ENCODE data around the gene CAPZB. TPM values are rescaled to one million over a fixed set of nuclear protein-coding genes. Genes with fewer than 3 reads are reported as not detected.

The CAPZB gene
- total and polyA plus RNA-seq, 2 donors = 136 to 255 TPM

- Histone ChIP-seq H3K9me3 (ENCODE audit: control insufficient read depth in 2 of 2, insufficient read depth in 1 of 2, low read length in 1 of 2) (peaks cover 0 to 4% of the 10 kb centered on the region in 2 donors), H3K4me3 (ENCODE audit: low read length in 2 of 2) (no peak overlapping the region), H3K27ac (ENCODE audit: low read depth in 1 of 2, low read length in 1 of 2) (no peak overlapping the region), H3K27me3 (ENCODE audit: control insufficient read depth in 2 of 2, insufficient read depth in 1 of 2, low read length in 1 of 2) (no peaks in the 10 kb centered on the region), H3K4me1 (ENCODE audit: control insufficient read depth in 2 of 2, insufficient read depth in 2 of 2, low read length in 2 of 2) (no peaks in the 10 kb centered on the region), H3K36me3 (ENCODE audit: control insufficient read depth in 2 of 2, insufficient read depth in 2 of 2, low read length in 1 of 2) (peaks cover 4 to 12% of the 10 kb centered on the region in 2 donors)
- DNase-seq (ENCODE audit: low read depth in 6 of 9, low spot score in 9 of 9) = no peak
- 92% methylated on average over 19 of the region's 19 CpGs for WGBS
These were observed 159.9 kb downstream of the CAPZB start for GRCh38 chr1:19325368-19325957.

- WGBS = 97% methylated on average over 9 of the region's 9 CpGs
- no peak for DNase-seq (ENCODE audit: low read depth in 6 of 9, low spot score in 9 of 9)
- H3K27ac ChIP-seq (ENCODE audit: low read depth in 1 of 2, low read length in 1 of 2) = no peak overlapping the region
- peaks cover 4 to 12% of the 10 kb centered on the region in 2 donors for H3K36me3 ChIP-seq (ENCODE audit: control insufficient read depth in 2 of 2, insufficient read depth in 2 of 2, low read length in 1 of 2)
- H3K27me3 ChIP-seq (ENCODE audit: control insufficient read depth in 2 of 2, insufficient read depth in 1 of 2, low read length in 1 of 2) = no peaks in the 10 kb centered on the region
- H3K4me1 ChIP-seq (ENCODE audit: control insufficient read depth in 2 of 2, insufficient read depth in 2 of 2, low read length in 2 of 2) = no peaks in the 10 kb centered on the region
- H3K4me3 ChIP-seq (ENCODE audit: low read length in 2 of 2) = no peak overlapping the region
- H3K9me3 ChIP-seq (ENCODE audit: control insufficient read depth in 2 of 2, insufficient read depth in 1 of 2, low read length in 1 of 2) = peaks cover 0 to 4% of the 10 kb centered on the region in 2 donors
These were observed 160.7 kb downstream of the CAPZB start for GRCh38 chr1:19324665-19324990.

GRCh38 chr1:19323987-19324664, 161.2 kb downstream of the CAPZB start:
- Histone ChIP-seq H3K4me3 (ENCODE audit: low read length in 2 of 2) (no peak overlapping the region), H3K9me3 (ENCODE audit: control insufficient read depth in 2 of 2, insufficient read depth in 1 of 2, low read length in 1 of 2) (peaks cover 0 to 4% of the 10 kb centered on the region in 2 donors), H3K27me3 (ENCODE audit: control insufficient read depth in 2 of 2, insufficient read depth in 1 of 2, low read length in 1 of 2) (no peaks in the 10 kb centered on the region), H3K27ac (ENCODE audit: low read depth in 1 of 2, low read length in 1 of 2) (no peak overlapping the region), H3K36me3 (ENCODE audit: control insufficient read depth in 2 of 2, insufficient read depth in 2 of 2, low read length in 1 of 2) (peaks cover 4 to 12% of the 10 kb centered on the region in 2 donors), H3K4me1 (ENCODE audit: control insufficient read depth in 2 of 2, insufficient read depth in 2 of 2, low read length in 2 of 2) (no peaks in the 10 kb centered on the region)
- no peak for DNase-seq (ENCODE audit: low read depth in 6 of 9, low spot score in 9 of 9)
- 93% methylated on average over 23 of the region's 23 CpGs for WGBS

- WGBS = 82% methylated on average over 10 of the region's 10 CpGs
- H3K27me3 ChIP-seq (ENCODE audit: control insufficient read depth in 2 of 2, insufficient read depth in 1 of 2, low read length in 1 of 2) = no peaks in the 10 kb centered on the region
- H3K4me1 ChIP-seq (ENCODE audit: control insufficient read depth in 2 of 2, insufficient read depth in 2 of 2, low read length in 2 of 2) = no peaks in the 10 kb centered on the region
- H3K4me3 ChIP-seq (ENCODE audit: low read length in 2 of 2) = no peak overlapping the region
- H3K27ac ChIP-seq (ENCODE audit: low read depth in 1 of 2, low read length in 1 of 2) = no peak overlapping the region
- peaks cover 4 to 10% of the 10 kb centered on the region in 2 donors for H3K36me3 ChIP-seq (ENCODE audit: control insufficient read depth in 2 of 2, insufficient read depth in 2 of 2, low read length in 1 of 2)
- no peak for DNase-seq (ENCODE audit: low read depth in 6 of 9, low spot score in 9 of 9)
- peaks cover 0 to 4% of the 10 kb centered on the region in 2 donors for H3K9me3 ChIP-seq (ENCODE audit: control insufficient read depth in 2 of 2, insufficient read depth in 1 of 2, low read length in 1 of 2)
These were observed 162.9 kb downstream of the CAPZB start for GRCh38 chr1:19322481-19322880.

- Histone ChIP-seq H3K36me3 (ENCODE audit: control insufficient read depth in 2 of 2, insufficient read depth in 2 of 2, low read length in 1 of 2) (peaks cover 4 to 10% of the 10 kb centered on the region in 2 donors), H3K4me1 (ENCODE audit: control insufficient read depth in 2 of 2, insufficient read depth in 2 of 2, low read length in 2 of 2) (no peaks in the 10 kb centered on the region), H3K27me3 (ENCODE audit: control insufficient read depth in 2 of 2, insufficient read depth in 1 of 2, low read length in 1 of 2) (no peaks in the 10 kb centered on the region), H3K4me3 (ENCODE audit: low read length in 2 of 2) (no peak overlapping the region), H3K9me3 (ENCODE audit: control insufficient read depth in 2 of 2, insufficient read depth in 1 of 2, low read length in 1 of 2) (peaks cover 0 to 4% of the 10 kb centered on the region in 2 donors), H3K27ac (ENCODE audit: low read depth in 1 of 2, low read length in 1 of 2) (no peak overlapping the region)
- 97% methylated on average over 3 of the region's 3 CpGs for WGBS
- DNase-seq (ENCODE audit: low read depth in 6 of 9, low spot score in 9 of 9) = no peak
These were observed 164.3 kb downstream of the CAPZB start for GRCh38 chr1:19321071-19321470.

- Histone ChIP-seq H3K27me3 (ENCODE audit: control insufficient read depth in 2 of 2, insufficient read depth in 1 of 2, low read length in 1 of 2) (no peaks in the 10 kb centered on the region), H3K27ac (ENCODE audit: low read depth in 1 of 2, low read length in 1 of 2) (no peak overlapping the region), H3K9me3 (ENCODE audit: control insufficient read depth in 2 of 2, insufficient read depth in 1 of 2, low read length in 1 of 2) (peaks cover 0 to 4% of the 10 kb centered on the region in 2 donors), H3K4me1 (ENCODE audit: control insufficient read depth in 2 of 2, insufficient read depth in 2 of 2, low read length in 2 of 2) (peaks cover 0 to 4% of the 10 kb centered on the region in 2 donors), H3K36me3 (ENCODE audit: control insufficient read depth in 2 of 2, insufficient read depth in 2 of 2, low read length in 1 of 2) (peaks cover 0 to 5% of the 10 kb centered on the region in 2 donors), H3K4me3 (ENCODE audit: low read length in 2 of 2) (no peak overlapping the region)
- 96% methylated on average over 3 of the region's 3 CpGs for WGBS
- DNase-seq (ENCODE audit: low read depth in 6 of 9, low spot score in 9 of 9) = no peak
These were observed 166.1 kb downstream of the CAPZB start for GRCh38 chr1:19319196-19319595.

GRCh38 chr1:19317126-19317910, 168.0 kb downstream of the CAPZB start:
- Histone ChIP-seq H3K36me3 (ENCODE audit: control insufficient read depth in 2 of 2, insufficient read depth in 2 of 2, low read length in 1 of 2) (peaks cover 0 to 3% of the 10 kb centered on the region in 2 donors), H3K9me3 (ENCODE audit: control insufficient read depth in 2 of 2, insufficient read depth in 1 of 2, low read length in 1 of 2) (peaks cover 0 to 4% of the 10 kb centered on the region in 2 donors), H3K4me1 (ENCODE audit: control insufficient read depth in 2 of 2, insufficient read depth in 2 of 2, low read length in 2 of 2) (peaks cover 0 to 14% of the 10 kb centered on the region in 2 donors), H3K4me3 (ENCODE audit: low read length in 2 of 2) (no peak overlapping the region), H3K27ac (ENCODE audit: low read depth in 1 of 2, low read length in 1 of 2) (no peak overlapping the region), H3K27me3 (ENCODE audit: control insufficient read depth in 2 of 2, insufficient read depth in 1 of 2, low read length in 1 of 2) (peaks cover 0 to 3% of the 10 kb centered on the region in 2 donors)
- DNase-seq (ENCODE audit: low read depth in 6 of 9, low spot score in 9 of 9) = no peak
- WGBS = 92% methylated on average over 13 of the region's 13 CpGs

GRCh38 chr1:19315378-19316198, 169.8 kb downstream of the CAPZB start:
- DNase-seq (ENCODE audit: low read depth in 6 of 9, low spot score in 9 of 9) = no peak
- Histone ChIP-seq H3K9me3 (ENCODE audit: control insufficient read depth in 2 of 2, insufficient read depth in 1 of 2, low read length in 1 of 2) (no peaks in the 10 kb centered on the region), H3K27ac (ENCODE audit: low read depth in 1 of 2, low read length in 1 of 2) (no peak overlapping the region), H3K4me3 (ENCODE audit: low read length in 2 of 2) (no peak overlapping the region), H3K36me3 (ENCODE audit: control insufficient read depth in 2 of 2, insufficient read depth in 2 of 2, low read length in 1 of 2) (peaks cover 0 to 3% of the 10 kb centered on the region in 2 donors), H3K4me1 (ENCODE audit: control insufficient read depth in 2 of 2, insufficient read depth in 2 of 2, low read length in 2 of 2) (peaks cover 5 to 24% of the 10 kb centered on the region in 2 donors), H3K27me3 (ENCODE audit: control insufficient read depth in 2 of 2, insufficient read depth in 1 of 2, low read length in 1 of 2) (peaks cover 0 to 3% of the 10 kb centered on the region in 2 donors)
- WGBS = 43% methylated on average over 17 of the region's 17 CpGs
